ENCODE measurements around the gene COL20A1.

DNA sequence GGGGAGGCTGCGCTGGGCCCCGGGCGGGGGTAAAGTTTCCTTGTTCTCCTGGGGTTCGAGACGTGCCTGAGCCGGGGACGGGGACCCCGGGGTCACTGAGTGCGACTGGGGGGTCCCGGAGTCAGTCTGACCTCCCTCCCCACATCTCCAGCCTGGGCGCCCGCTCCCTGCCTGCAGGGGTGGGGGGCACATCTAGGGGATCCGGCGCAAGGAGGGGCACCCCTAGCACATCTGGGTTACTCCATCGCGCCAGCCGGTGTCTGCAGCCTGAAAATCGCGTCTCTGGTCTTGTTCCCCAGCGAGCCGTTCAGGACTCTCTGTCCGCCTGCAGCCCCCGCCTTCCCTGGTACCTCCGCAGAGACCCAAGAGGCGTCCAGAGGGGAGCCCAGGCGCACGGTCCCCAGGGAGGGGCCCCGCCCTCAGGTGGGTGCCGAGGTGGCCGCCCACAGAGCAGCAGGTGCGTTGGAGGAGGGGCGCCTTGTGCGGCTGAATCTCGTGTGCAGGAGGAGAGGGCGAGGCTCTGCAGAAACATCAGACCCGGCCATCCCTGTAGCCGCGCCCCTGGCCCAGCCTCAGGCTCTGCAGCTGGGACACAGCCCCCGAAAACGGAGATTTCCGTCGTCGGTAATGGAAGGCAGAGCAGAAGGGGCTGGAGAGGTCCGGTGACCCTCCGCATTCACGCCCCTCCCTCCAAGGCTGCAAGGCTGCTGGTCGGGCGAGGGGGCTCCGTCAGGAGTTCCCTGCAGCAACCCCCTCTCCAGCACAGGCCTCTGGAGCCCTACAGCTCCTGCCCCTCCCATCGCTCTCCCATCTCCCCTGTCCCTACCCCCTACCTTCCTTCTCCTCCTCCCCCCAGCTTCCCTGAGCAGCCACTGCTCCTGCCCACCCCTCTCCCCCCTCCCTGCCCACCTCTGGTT is 68.8 kb downstream of the COL20A1 start:
- TF ChIP-seq, protein P1, sequence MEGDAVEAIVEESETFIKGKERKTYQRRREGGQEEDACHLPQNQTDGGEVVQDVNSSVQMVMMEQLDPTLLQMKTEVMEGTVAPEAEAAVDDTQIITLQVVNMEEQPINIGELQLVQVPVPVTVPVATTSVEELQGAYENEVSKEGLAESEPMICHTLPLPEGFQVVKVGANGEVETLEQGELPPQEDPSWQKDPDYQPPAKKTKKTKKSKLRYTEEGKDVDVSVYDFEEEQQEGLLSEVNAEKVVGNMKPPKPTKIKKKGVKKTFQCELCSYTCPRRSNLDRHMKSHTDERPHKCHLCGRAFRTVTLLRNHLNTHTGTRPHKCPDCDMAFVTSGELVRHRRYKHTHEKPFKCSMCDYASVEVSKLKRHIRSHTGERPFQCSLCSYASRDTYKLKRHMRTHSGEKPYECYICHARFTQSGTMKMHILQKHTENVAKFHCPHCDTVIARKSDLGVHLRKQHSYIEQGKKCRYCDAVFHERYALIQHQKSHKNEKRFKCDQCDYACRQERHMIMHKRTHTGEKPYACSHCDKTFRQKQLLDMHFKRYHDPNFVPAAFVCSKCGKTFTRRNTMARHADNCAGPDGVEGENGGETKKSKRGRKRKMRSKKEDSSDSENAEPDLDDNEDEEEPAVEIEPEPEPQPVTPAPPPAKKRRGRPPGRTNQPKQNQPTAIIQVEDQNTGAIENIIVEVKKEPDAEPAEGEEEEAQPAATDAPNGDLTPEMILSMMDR (IDR thresholded peaks at IDR 0.05), result no peak
- TF ChIP-seq ZFX (IDR thresholded peaks at IDR 0.05; ENCODE audit: borderline replicate concordance), result no peak

All from 22Rv1 (cell line).